Karpas-422 (cell line): ENCODE results near the gene SPIC. TPM values are rescaled to one million over a fixed set of nuclear protein-coding genes. Genes with fewer than 3 reads are reported as not detected.

Experiments used
- DNase-seq: peaks from one replicate; pipeline ENCODE4 v3.0.0-alpha.2; 2015
- H2AFZ ChIP-seq: fragments of 200-600 bp; sonication (generic); 2 replicates; pipeline ENCODE4 v1.6.1; 2014; ENCODE audit warnings: antibody characterized with exemption, low read length, mixed read lengths
- H3K27ac ChIP-seq: fragments of 200-600 bp; sonication (generic); 2 replicates; pipeline ENCODE4 v1.5.1; 2014; ENCODE audit warnings: mild to moderate bottlenecking, low read length, moderate library complexity
- H3K27me3 ChIP-seq: fragments of 200-600 bp; sonication (generic); 2 replicates; pipeline ENCODE4 v1.6.1; 2014; ENCODE audit warnings: low read length, mixed read lengths
- H3K36me3 ChIP-seq: fragments of 200-600 bp; sonication (generic); 2 replicates; pipeline ENCODE4 v1.6.1; 2014; ENCODE audit warnings: low read length, mixed read lengths; ENCODE audit not compliant: insufficient read depth
- H3K4me1 ChIP-seq: fragments of 200-600 bp; sonication (generic); 2 replicates; pipeline ENCODE4 v1.6.1; 2014; ENCODE audit warnings: mild to moderate bottlenecking, low read length, mixed read lengths
- H3K4me2 ChIP-seq: fragments of 200-600 bp; sonication (generic); 2 replicates; pipeline ENCODE4 v1.6.1; 2014; ENCODE audit warnings: low read length, low read depth, mild to moderate bottlenecking; ENCODE audit not compliant: poor library complexity, severe bottlenecking
- H3K4me3 ChIP-seq: fragments of 200-600 bp; sonication (generic); 2 replicates; pipeline ENCODE4 v1.5.1; 2014; ENCODE audit warnings: mild to moderate bottlenecking, antibody characterized with exemption, low read length, mixed read lengths
- H3K79me2 ChIP-seq: fragments of 200-600 bp; sonication (generic); 2 replicates; pipeline ENCODE4 v1.6.1; 2014; ENCODE audit warnings: mild to moderate bottlenecking, low read length, mixed read lengths
- H3K9ac ChIP-seq: fragments of 200-600 bp; sonication (generic); 2 replicates; pipeline ENCODE4 v1.6.0; 2014; ENCODE audit warnings: low read length
- H3K9me2 ChIP-seq: fragments of 200-600 bp; sonication (generic), shearing (Covaris generic); replicated peaks from 2 replicates; pipeline ENCODE4 v1.6.0; 2014; ENCODE audit warnings: mild to moderate bottlenecking, low read length, moderate library complexity; ENCODE audit not compliant: insufficient read depth
- H3K9me3 ChIP-seq: fragments of 300-700, 200-600 bp; sonication (generic); 2 replicates; pipeline ENCODE4 v1.6.1; 2014; ENCODE audit warnings: low read length, mixed read lengths
- H4K20me1 ChIP-seq: fragments of 200-600 bp; sonication (generic); 2 replicates; pipeline ENCODE4 v1.6.1; 2014; ENCODE audit warnings: mild to moderate bottlenecking, antibody characterized with exemption, low read length, low read depth; ENCODE audit not compliant: insufficient read depth
- total RNA-seq: library from RNA; depleted of rRNA; stranded (reverse); fragments of >200 nt; shearing (Covaris generic); gene quantifications from 2 replicates; pipeline ENCODE4 v1.2.3, GENCODE V29; 2014; ENCODE audit warnings: low replicate concordance; rRNA removed

Gene SPIC
- not detected in 2 replicates for total RNA-seq

GRCh38 chr12:101474711-101475386 is at the start of gene SPIC:
Gene SPIC, plus strand, starts transcription at chr12:101475336. Its CDS starts 1,569 bp downstream, at chr12:101476905.
- no peak within 1 kb of the TSS for H3K27ac ChIP-seq
- H3K27me3 ChIP-seq, result no peaks in the 10 kb centered on the region
- no peaks in the 10 kb centered on the region for H3K79me2 ChIP-seq
- no peak for DNase-seq
- H3K9me2 ChIP-seq, result no peaks in the 10 kb centered on the region
- H2AFZ ChIP-seq, result no peak within 1 kb of the TSS
- no peaks in the 10 kb centered on the region for H3K4me1 ChIP-seq
- H4K20me1 ChIP-seq, result no peaks in the 10 kb centered on the region
- H3K4me3 ChIP-seq, result no peak within 1 kb of the TSS
- H3K4me2 ChIP-seq, result no peak within 1 kb of the TSS
- H3K9ac ChIP-seq, result no peak within 1 kb of the TSS
- H3K36me3 ChIP-seq, result no peaks in the 10 kb centered on the region
- no peaks in the 10 kb centered on the region for H3K9me3 ChIP-seq

DNA sequence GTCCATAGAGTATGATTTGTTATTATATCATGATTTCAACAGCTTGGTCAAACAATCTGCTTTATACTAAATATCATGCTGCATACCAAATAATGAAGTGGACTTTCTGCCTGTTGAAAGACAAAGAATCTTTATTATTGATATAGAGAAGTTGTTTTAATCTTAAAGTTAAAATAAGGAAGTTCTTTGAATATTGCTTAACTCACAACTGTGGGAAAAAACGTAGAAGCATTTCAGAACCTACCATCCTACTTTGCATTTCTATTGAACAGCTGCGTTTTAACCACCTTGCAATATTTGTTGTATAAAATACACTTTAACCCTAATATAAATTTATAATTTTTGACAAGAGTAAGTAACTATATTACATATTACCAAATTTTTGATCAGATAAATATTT is 44.7 kb upstream of the SPIC start:
- Histone ChIP-seq H3K27me3 (no peaks in the 10 kb centered on the region), H4K20me1 (no peaks in the 10 kb centered on the region), H3K4me1 (no peaks in the 10 kb centered on the region), H3K4me2 (no peak overlapping the region), H3K9me2 (no peaks in the 10 kb centered on the region), H3K4me3 (no peak overlapping the region), H3K27ac (no peak overlapping the region), H3K36me3 (no peaks in the 10 kb centered on the region), H3K79me2 (no peaks in the 10 kb centered on the region), H2AFZ (no peak overlapping the region), H3K9ac (no peak overlapping the region), H3K9me3 (no peaks in the 10 kb centered on the region)
- DNase-seq, result no peak

DNA sequence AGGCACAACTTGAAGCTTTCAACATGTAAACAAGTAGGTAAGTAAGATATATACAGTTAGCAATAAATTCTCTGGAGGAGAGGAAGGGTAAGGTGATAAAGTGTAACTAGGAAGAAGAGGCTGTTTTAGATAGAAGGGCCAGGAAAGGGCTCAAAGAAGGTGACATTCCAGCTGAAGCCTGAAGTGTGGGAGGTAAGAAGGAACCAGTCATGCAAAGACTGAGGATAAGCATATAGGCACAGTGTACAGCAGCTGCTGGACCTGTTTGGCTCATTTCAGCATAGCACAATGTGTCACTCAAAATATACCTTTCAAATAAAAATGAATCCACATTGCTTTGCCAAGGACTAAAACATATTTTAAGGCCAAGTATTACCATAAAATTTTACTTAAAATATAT is 39.0 kb upstream of the SPIC start:
- no peaks in the 10 kb centered on the region for H3K27me3 ChIP-seq
- H3K27ac ChIP-seq, result no peak overlapping the region
- no peak overlapping the region for H2AFZ ChIP-seq
- H3K9ac ChIP-seq, result no peak overlapping the region
- no peak overlapping the region for H3K4me3 ChIP-seq
- no peak overlapping the region for H3K4me2 ChIP-seq
- no peaks in the 10 kb centered on the region for H3K9me3 ChIP-seq
- H3K36me3 ChIP-seq, result no peaks in the 10 kb centered on the region
- no peaks in the 10 kb centered on the region for H3K79me2 ChIP-seq
- DNase-seq, result no peak
- H4K20me1 ChIP-seq, result no peaks in the 10 kb centered on the region
- H3K9me2 ChIP-seq, result no peaks in the 10 kb centered on the region
- H3K4me1 ChIP-seq, result no peaks in the 10 kb centered on the region

- H3K4me2 ChIP-seq, result no peak overlapping the region
- H3K27ac ChIP-seq, result no peak overlapping the region
- no peak overlapping the region for H3K9ac ChIP-seq
- no peaks in the 10 kb centered on the region for H3K27me3 ChIP-seq
- no peaks in the 10 kb centered on the region for H3K79me2 ChIP-seq
- H3K36me3 ChIP-seq, result no peaks in the 10 kb centered on the region
- H3K9me2 ChIP-seq, result no peaks in the 10 kb centered on the region
- H3K4me1 ChIP-seq, result no peaks in the 10 kb centered on the region
- no peaks in the 10 kb centered on the region for H3K9me3 ChIP-seq
- H2AFZ ChIP-seq, result no peak overlapping the region
- DNase-seq, result no peak
- no peak overlapping the region for H3K4me3 ChIP-seq
- H4K20me1 ChIP-seq, result no peaks in the 10 kb centered on the region
Observed at GRCh38 chr12:101439236-101439635, 35.9 kb upstream of the SPIC start.

DNA sequence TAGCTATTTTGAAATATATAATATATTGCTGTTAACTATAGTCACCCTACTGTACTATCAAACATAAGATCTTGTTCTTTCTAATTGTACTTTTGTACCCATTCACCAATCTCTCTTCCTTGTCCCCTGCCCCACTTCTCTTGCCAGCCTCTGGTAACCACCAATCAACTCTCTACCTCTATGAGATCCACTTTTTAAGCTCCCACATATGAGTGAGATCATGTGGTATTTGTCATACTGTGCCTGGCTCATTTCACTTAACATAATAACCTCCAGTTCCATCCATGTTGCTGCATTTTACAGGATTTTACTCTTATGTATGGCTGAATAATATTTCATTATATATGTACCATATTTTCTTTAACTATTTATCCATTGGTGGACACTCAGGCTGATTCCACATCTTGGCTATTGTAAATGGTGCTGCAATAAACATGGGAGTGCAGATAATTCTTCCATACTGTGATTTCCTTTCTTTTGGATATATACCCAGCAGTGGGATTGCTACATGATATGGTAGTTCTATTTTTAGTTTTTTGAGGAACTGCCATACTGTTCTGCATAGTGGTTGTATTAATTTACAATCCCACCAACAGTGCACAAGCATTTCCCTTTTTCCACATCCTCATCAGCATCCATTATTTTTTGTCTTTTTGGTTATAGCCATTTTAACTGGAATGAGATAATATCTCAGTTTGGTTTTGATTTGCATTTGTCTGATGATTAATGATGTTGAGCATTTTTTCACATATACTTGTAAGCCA is 33.5 kb upstream of the SPIC start:
- Histone ChIP-seq H3K4me2 (no peak overlapping the region), H3K36me3 (no peaks in the 10 kb centered on the region), H2AFZ (no peak overlapping the region)

DNA sequence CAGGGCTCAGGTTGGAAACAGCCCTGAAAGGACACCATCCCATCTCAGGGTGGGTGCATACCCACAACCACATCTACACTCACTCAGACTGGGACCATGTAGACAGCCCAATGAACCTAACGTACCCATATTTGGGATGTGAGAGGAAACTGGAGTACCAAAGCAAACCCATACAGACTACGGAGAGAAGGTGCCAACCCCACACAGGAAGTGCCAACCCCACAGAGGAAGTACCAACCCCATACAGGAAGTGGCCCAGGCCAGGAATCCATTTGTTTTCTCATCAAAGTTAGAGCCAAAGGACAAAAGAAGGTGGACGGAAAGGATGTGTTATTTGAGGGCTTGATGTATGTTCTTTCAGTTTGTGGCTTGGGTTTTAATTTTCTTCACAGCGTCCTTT is 19.5 kb upstream of the SPIC start:
- H4K20me1 ChIP-seq, result no peaks in the 10 kb centered on the region
- no peak overlapping the region for H3K9ac ChIP-seq
- peak; percentile 42 for DNase-seq
- H3K9me3 ChIP-seq, result 0 out of 2 replicates have a peak, but pooled peaks cover 2% of the 10 kb centered on the region
- H3K79me2 ChIP-seq, result no peaks in the 10 kb centered on the region
- no peak overlapping the region for H3K4me2 ChIP-seq
- H3K4me1 ChIP-seq, result no peaks in the 10 kb centered on the region
- no peak overlapping the region for H3K27ac ChIP-seq
- H2AFZ ChIP-seq, result peak overlapping the region; percentile 37
- no peaks in the 10 kb centered on the region for H3K27me3 ChIP-seq
- H3K36me3 ChIP-seq, result no peaks in the 10 kb centered on the region
- no peaks in the 10 kb centered on the region for H3K9me2 ChIP-seq
- H3K4me3 ChIP-seq, result no peak overlapping the region

More for the DNA sequence above, 33.5 kb upstream of the SPIC start:
- Histone ChIP-seq H3K27me3 (no peaks in the 10 kb centered on the region), H3K79me2 (no peaks in the 10 kb centered on the region), H3K9ac (no peak overlapping the region), H3K9me2 (no peaks in the 10 kb centered on the region), H3K9me3 (no peaks in the 10 kb centered on the region), H3K4me3 (no peak overlapping the region), H3K4me1 (no peaks in the 10 kb centered on the region), H3K27ac (no peak overlapping the region), H4K20me1 (no peaks in the 10 kb centered on the region)
- no peak for DNase-seq

- Histone ChIP-seq H4K20me1 (no peaks in the 10 kb centered on the region), H2AFZ (no peak overlapping the region), H3K9me2 (no peaks in the 10 kb centered on the region), H3K4me3 (no peak overlapping the region), H3K4me1 (no peaks in the 10 kb centered on the region), H3K27ac (no peak overlapping the region), H3K9me3 (0 out of 2 replicates have a peak, but pooled peaks cover 2% of the 10 kb centered on the region), H3K9ac (no peak overlapping the region), H3K4me2 (no peak overlapping the region), H3K36me3 (no peaks in the 10 kb centered on the region), H3K27me3 (no peaks in the 10 kb centered on the region), H3K79me2 (no peaks in the 10 kb centered on the region)
- DNase-seq, result no peak
Observed at GRCh38 chr12:101459642-101460346, 15.3 kb upstream of the SPIC start.

DNA sequence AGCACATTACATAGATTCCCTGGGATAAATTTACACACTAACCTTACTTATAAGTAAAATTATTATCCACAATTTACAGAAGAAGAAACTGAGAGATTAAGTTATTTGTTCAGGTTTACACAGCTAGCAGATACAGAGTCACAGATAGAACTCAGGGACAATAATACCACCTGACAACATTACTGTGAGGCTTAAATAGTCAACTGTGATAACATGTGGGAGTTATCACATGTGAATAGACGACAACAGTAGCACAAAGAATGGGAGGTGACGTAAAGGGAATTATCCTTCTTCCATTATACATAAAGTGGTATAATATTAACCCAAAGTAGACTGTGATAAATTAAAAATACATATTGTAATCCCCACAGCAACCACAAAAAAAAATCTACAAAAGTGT is 6.2 kb upstream of the SPIC start:
- no peaks in the 10 kb centered on the region for H3K79me2 ChIP-seq
- H4K20me1 ChIP-seq, result no peaks in the 10 kb centered on the region
- DNase-seq, result no peak
- H3K36me3 ChIP-seq, result no peaks in the 10 kb centered on the region
- no peaks in the 10 kb centered on the region for H3K9me3 ChIP-seq
- H3K4me1 ChIP-seq, result no peaks in the 10 kb centered on the region
- H3K9me2 ChIP-seq, result no peaks in the 10 kb centered on the region
- H2AFZ ChIP-seq, result no peak overlapping the region
- no peak overlapping the region for H3K9ac ChIP-seq
- H3K27ac ChIP-seq, result no peak overlapping the region
- H3K4me2 ChIP-seq, result no peak overlapping the region
- H3K27me3 ChIP-seq, result no peaks in the 10 kb centered on the region
- H3K4me3 ChIP-seq, result no peak overlapping the region
